HEK293 (cell line): ENCODE data around the gene MAP3K9.

Experiments
- CTCF ChIA-PET: fragments of 350-600 bp; formaldehyde crosslinking; extraction: SDS; loops from one replicate; lab custom pipeline; 2021; ENCODE audit warnings: antibody characterized with exemption; lab: Yijun Ruan, JAX
- POLR2A ChIA-PET: fragments of 300-600 bp; formaldehyde crosslinking; extraction: SDS; loops from one replicate; lab custom pipeline; 2020; ENCODE audit warnings: antibody characterized with exemption, inconsistent platforms; lab: Yijun Ruan, JAX
- H3K27ac ChIP-seq: fragments of 200-500 bp; sonication (Bioruptor generic); 2 replicates; pipeline ENCODE4 v1.5.1; 2014; ENCODE audit warnings: low read depth, low read length, control low read depth, inconsistent platforms; ENCODE audit errors: extremely low read depth
- H3K36me3 ChIP-seq, 2 experiments: fragments of 200-500 bp in 1 of 2; sonication (Bioruptor generic) in 1 of 2; 1 replicate in 1 of 2; 2 replicates in 1 of 2; pipeline ENCODE4 v1.5.1; 2014 to 2017; ENCODE audit warnings: inconsistent platforms in 2 of 2, low read length in 2 of 2; ENCODE audit not compliant: control insufficient read depth in 2 of 2, insufficient read depth in 1 of 2
- H3K4me1 ChIP-seq: fragments of 200-500 bp; sonication (Bioruptor generic); 2 replicates; pipeline ENCODE4 v1.5.1; 2014; ENCODE audit warnings: mild to moderate bottlenecking, low read length, inconsistent platforms; ENCODE audit not compliant: control insufficient read depth, insufficient read depth
- H3K4me3 ChIP-seq: 2 replicates; pipeline ENCODE4 v1.5.1; 2011; ENCODE audit warnings: low read depth, mild to moderate bottlenecking, control low read depth, low read length, moderate library complexity
- H3K9me3 ChIP-seq: fragments of 200-500 bp; sonication (Bioruptor generic); 2 replicates; pipeline ENCODE4 v1.5.1; 2014; ENCODE audit warnings: low read depth, low read length, inconsistent platforms; ENCODE audit not compliant: control insufficient read depth, insufficient read depth
- GLIS1 ChIP-seq: fragments of 450-650 bp; formaldehyde crosslinking; IDR thresholded peaks from 2 replicates; pipeline ENCODE4 v1.5.1; 2016; ENCODE audit warnings: missing biosample characterization, missing genetic modification characterization
- GLIS2 ChIP-seq: fragments of 450-650 bp; formaldehyde crosslinking; IDR thresholded peaks from 2 replicates; pipeline ENCODE4 v1.5.1; 2016; ENCODE audit warnings: missing biosample characterization, missing genetic modification characterization
- KLF17 ChIP-seq: fragments of 450-650 bp; formaldehyde crosslinking; IDR thresholded peaks from 2 replicates; pipeline ENCODE4 v1.5.1; 2016; ENCODE audit warnings: missing biosample characterization, missing genetic modification characterization
- KLF8 ChIP-seq: fragments of 450-650 bp; formaldehyde crosslinking; IDR thresholded peaks from 2 replicates; pipeline ENCODE4 v1.5.1; 2016; ENCODE audit warnings: missing biosample characterization, missing genetic modification characterization
- PRDM4 ChIP-seq: fragments of 450-650 bp; formaldehyde crosslinking; IDR thresholded peaks from 2 replicates; pipeline ENCODE4 v1.5.1; 2017; ENCODE audit warnings: missing biosample characterization, missing genetic modification characterization
- SP3 ChIP-seq: fragments of 450-650 bp; formaldehyde crosslinking; IDR thresholded peaks from 2 replicates; pipeline ENCODE4 v1.5.1; 2016; ENCODE audit warnings: missing biosample characterization, missing genetic modification characterization
- ZBTB48 ChIP-seq: fragments of 450-650 bp; formaldehyde crosslinking; IDR thresholded peaks from 2 replicates; pipeline ENCODE4 v1.5.1; 2016; ENCODE audit warnings: missing biosample characterization, missing genetic modification characterization
- ZFP37 ChIP-seq: fragments of 450-650 bp; formaldehyde crosslinking; IDR thresholded peaks from 2 replicates; pipeline ENCODE4 v1.5.1; 2016; ENCODE audit warnings: missing biosample characterization, missing genetic modification characterization
- ZNF10 ChIP-seq: fragments of 450-650 bp; formaldehyde crosslinking; IDR thresholded peaks from 2 replicates; pipeline ENCODE4 v1.5.1; 2017; ENCODE audit warnings: missing biosample characterization, missing genetic modification characterization
- ZNF114 ChIP-seq: fragments of 450-650 bp; formaldehyde crosslinking; IDR thresholded peaks from 2 replicates; pipeline ENCODE4 v1.5.0; 2017; ENCODE audit warnings: missing biosample characterization, missing genetic modification characterization
- ZNF133 ChIP-seq: fragments of 450-650 bp; formaldehyde crosslinking; IDR thresholded peaks from 2 replicates; pipeline ENCODE4 v1.5.1; 2016; ENCODE audit warnings: missing biosample characterization, missing genetic modification characterization
- ZNF146 ChIP-seq: fragments of 450-650 bp; formaldehyde crosslinking; IDR thresholded peaks from 2 replicates; pipeline ENCODE4 v1.5.1; 2016; ENCODE audit warnings: missing biosample characterization, missing genetic modification characterization
- ZNF174 ChIP-seq: fragments of 450-650 bp; formaldehyde crosslinking; IDR thresholded peaks from 2 replicates; pipeline ENCODE4 v1.5.0; 2017; ENCODE audit warnings: missing biosample characterization, mild to moderate bottlenecking, missing genetic modification characterization
- ZNF292 ChIP-seq: fragments of 450-650 bp; formaldehyde crosslinking; IDR thresholded peaks from 2 replicates; pipeline ENCODE4 v1.5.1; 2016; ENCODE audit warnings: low read depth, missing biosample characterization, missing genetic modification characterization, borderline replicate concordance
- ZNF324 ChIP-seq: fragments of 450-650 bp; formaldehyde crosslinking; IDR thresholded peaks from 2 replicates; pipeline ENCODE4 v1.5.1; 2016; ENCODE audit warnings: missing biosample characterization, missing genetic modification characterization
- ZNF350 ChIP-seq: fragments of 450-650 bp; formaldehyde crosslinking; IDR thresholded peaks from 2 replicates; pipeline ENCODE4 v1.5.0; 2017; ENCODE audit warnings: missing biosample characterization, mild to moderate bottlenecking, missing genetic modification characterization
- ZNF354C ChIP-seq: fragments of 450-650 bp; formaldehyde crosslinking; IDR thresholded peaks from 2 replicates; pipeline ENCODE4 v1.5.1; 2016; ENCODE audit warnings: missing biosample characterization, missing genetic modification characterization, low read depth, borderline replicate concordance
- ZNF530 ChIP-seq: fragments of 450-650 bp; formaldehyde crosslinking; IDR thresholded peaks from 2 replicates; pipeline ENCODE4 v1.5.1; 2016; ENCODE audit warnings: low read depth, missing biosample characterization, missing genetic modification characterization
- ZNF549 ChIP-seq: fragments of 450-650 bp; IDR thresholded peaks from 2 replicates; pipeline ENCODE4 v1.5.1; 2018; ENCODE audit warnings: missing biosample characterization, missing genetic modification characterization, mild to moderate bottlenecking, inconsistent platforms, moderate library complexity
- ZNF596 ChIP-seq: fragments of 450-650 bp; IDR thresholded peaks from 2 replicates; pipeline ENCODE4 v1.5.0; 2018; ENCODE audit warnings: missing biosample characterization, mild to moderate bottlenecking, missing genetic modification characterization, moderate library complexity
- ZNF701 ChIP-seq: fragments of 450-650 bp; formaldehyde crosslinking; IDR thresholded peaks from 2 replicates; pipeline ENCODE4 v1.5.1; 2016; ENCODE audit warnings: missing biosample characterization, missing genetic modification characterization
- ZNF747 ChIP-seq: fragments of 450-650 bp; formaldehyde crosslinking; IDR thresholded peaks from 2 replicates; pipeline ENCODE4 v1.5.1; 2016; ENCODE audit warnings: missing biosample characterization, missing genetic modification characterization
- ZNF843 ChIP-seq: fragments of 450-650 bp; formaldehyde crosslinking; IDR thresholded peaks from 2 replicates; pipeline ENCODE4 v1.5.1; 2016; ENCODE audit warnings: missing biosample characterization, missing genetic modification characterization
- ZSCAN16 ChIP-seq: fragments of 450-650 bp; formaldehyde crosslinking; IDR thresholded peaks from 2 replicates; pipeline ENCODE4 v1.5.1; 2016; ENCODE audit warnings: missing biosample characterization, missing genetic modification characterization
- ZXDB ChIP-seq: fragments of 450-650 bp; formaldehyde crosslinking; IDR thresholded peaks from 2 replicates; pipeline ENCODE4 v1.5.1; 2016; ENCODE audit warnings: missing biosample characterization, missing genetic modification characterization
- TF ChIP-seq, protein P1 (sequence below): fragments of 450-650 bp; formaldehyde crosslinking; IDR thresholded peaks from 2 replicates; pipeline ENCODE4 v1.5.1; 2016; ENCODE audit warnings: missing biosample characterization, missing genetic modification characterization, borderline replicate concordance
- TF ChIP-seq, protein P2 (sequence below): fragments of 450-650 bp; IDR thresholded peaks from 2 replicates; pipeline ENCODE4 v1.5.1; 2018; ENCODE audit warnings: missing biosample characterization, mild to moderate bottlenecking, missing genetic modification characterization

Gene MAP3K9

GRCh38 chr14:70821584-70822529 is 12.5 kb upstream of the MAP3K9 start:
- CTCF ChIA-PET, result interaction anchor here (0.9 to 1.5 kb wide), 3 partner anchors 85 to 150 kb away, joined by 3 to 5 read pairs (median 3); partner anchors contain the start of gene PCNX1
- Histone ChIP-seq H3K27ac (peak overlapping the region; percentile 46; the same call in 1 of the 2 replicates), H3K4me3 (peak overlapping the region; percentile 80), H3K9me3 (no peaks in the 10 kb centered on the region), H3K4me1 (no peaks in the 10 kb centered on the region), H3K36me3 (no peaks in the 10 kb centered on the region)
- POLR2A ChIA-PET, result interaction anchor here (0.7 to 2.2 kb wide), 4 partner anchors 8 to 108 kb away, joined by 3 to 17 read pairs (median 4); partner anchors contain the start of gene MAP3K9
- TF ChIP-seq ZBTB48 (tag by site-specific recombination), result peak; percentile 68
- peak; percentile 88 for TF ChIP-seq ZNF596 (tag by site-specific recombination)
- TF ChIP-seq PRDM4 (tag by site-specific recombination), result 0 out of 2 replicates have a peak, but pooled peaks have one; percentile 21
- TF ChIP-seq ZNF146 (tag by site-specific recombination), result no peak
- TF ChIP-seq ZNF747, result no peak
- TF ChIP-seq GLIS1 (tag by site-specific recombination), result peak; percentile 27; the same call in 1 of the 2 replicates
- no peak for TF ChIP-seq ZSCAN16 (tag by site-specific recombination)
- no peak for TF ChIP-seq ZNF701
- no peak for TF ChIP-seq ZNF292 (tag by site-specific recombination)
- no peak for TF ChIP-seq ZNF114 (tag by site-specific recombination)
- TF ChIP-seq ZNF350 (tag by site-specific recombination), result no peak
- TF ChIP-seq, protein P1, sequence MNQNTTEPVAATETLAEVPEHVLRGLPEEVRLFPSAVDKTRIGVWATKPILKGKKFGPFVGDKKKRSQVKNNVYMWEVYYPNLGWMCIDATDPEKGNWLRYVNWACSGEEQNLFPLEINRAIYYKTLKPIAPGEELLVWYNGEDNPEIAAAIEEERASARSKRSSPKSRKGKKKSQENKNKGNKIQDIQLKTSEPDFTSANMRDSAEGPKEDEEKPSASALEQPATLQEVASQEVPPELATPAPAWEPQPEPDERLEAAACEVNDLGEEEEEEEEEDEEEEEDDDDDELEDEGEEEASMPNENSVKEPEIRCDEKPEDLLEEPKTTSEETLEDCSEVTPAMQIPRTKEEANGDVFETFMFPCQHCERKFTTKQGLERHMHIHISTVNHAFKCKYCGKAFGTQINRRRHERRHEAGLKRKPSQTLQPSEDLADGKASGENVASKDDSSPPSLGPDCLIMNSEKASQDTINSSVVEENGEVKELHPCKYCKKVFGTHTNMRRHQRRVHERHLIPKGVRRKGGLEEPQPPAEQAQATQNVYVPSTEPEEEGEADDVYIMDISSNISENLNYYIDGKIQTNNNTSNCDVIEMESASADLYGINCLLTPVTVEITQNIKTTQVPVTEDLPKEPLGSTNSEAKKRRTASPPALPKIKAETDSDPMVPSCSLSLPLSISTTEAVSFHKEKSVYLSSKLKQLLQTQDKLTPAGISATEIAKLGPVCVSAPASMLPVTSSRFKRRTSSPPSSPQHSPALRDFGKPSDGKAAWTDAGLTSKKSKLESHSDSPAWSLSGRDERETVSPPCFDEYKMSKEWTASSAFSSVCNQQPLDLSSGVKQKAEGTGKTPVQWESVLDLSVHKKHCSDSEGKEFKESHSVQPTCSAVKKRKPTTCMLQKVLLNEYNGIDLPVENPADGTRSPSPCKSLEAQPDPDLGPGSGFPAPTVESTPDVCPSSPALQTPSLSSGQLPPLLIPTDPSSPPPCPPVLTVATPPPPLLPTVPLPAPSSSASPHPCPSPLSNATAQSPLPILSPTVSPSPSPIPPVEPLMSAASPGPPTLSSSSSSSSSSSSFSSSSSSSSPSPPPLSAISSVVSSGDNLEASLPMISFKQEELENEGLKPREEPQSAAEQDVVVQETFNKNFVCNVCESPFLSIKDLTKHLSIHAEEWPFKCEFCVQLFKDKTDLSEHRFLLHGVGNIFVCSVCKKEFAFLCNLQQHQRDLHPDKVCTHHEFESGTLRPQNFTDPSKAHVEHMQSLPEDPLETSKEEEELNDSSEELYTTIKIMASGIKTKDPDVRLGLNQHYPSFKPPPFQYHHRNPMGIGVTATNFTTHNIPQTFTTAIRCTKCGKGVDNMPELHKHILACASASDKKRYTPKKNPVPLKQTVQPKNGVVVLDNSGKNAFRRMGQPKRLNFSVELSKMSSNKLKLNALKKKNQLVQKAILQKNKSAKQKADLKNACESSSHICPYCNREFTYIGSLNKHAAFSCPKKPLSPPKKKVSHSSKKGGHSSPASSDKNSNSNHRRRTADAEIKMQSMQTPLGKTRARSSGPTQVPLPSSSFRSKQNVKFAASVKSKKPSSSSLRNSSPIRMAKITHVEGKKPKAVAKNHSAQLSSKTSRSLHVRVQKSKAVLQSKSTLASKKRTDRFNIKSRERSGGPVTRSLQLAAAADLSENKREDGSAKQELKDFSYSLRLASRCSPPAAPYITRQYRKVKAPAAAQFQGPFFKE (tag by site-specific recombination), result no peak
- no peak for TF ChIP-seq ZNF530 (tag by site-specific recombination)
- TF ChIP-seq KLF17 (tag by site-specific recombination), result peak; percentile 37; the same call in 1 of the 2 replicates
- no peak for TF ChIP-seq ZFP37 (tag by site-specific recombination)
- TF ChIP-seq ZNF133, result no peak
- peak; percentile 51 for TF ChIP-seq KLF8 (tag by site-specific recombination)
- TF ChIP-seq, protein P2, sequence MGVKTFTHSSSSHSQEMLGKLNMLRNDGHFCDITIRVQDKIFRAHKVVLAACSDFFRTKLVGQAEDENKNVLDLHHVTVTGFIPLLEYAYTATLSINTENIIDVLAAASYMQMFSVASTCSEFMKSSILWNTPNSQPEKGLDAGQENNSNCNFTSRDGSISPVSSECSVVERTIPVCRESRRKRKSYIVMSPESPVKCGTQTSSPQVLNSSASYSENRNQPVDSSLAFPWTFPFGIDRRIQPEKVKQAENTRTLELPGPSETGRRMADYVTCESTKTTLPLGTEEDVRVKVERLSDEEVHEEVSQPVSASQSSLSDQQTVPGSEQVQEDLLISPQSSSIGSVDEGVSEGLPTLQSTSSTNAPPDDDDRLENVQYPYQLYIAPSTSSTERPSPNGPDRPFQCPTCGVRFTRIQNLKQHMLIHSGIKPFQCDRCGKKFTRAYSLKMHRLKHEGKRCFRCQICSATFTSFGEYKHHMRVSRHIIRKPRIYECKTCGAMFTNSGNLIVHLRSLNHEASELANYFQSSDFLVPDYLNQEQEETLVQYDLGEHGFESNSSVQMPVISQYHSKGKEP (tag by site-specific recombination), result no peak
- no peak for TF ChIP-seq ZNF843 (tag by site-specific recombination)
- no peak for TF ChIP-seq ZNF174 (tag by site-specific recombination)
- no peak for TF ChIP-seq ZNF549 (tag by site-specific recombination)
- no peak for TF ChIP-seq ZNF354C (tag by site-specific recombination)
- no peak; the same call in 1 of the 2 replicates for TF ChIP-seq SP3 (tag by site-specific recombination)
- no peak; the same call in 1 of the 2 replicates for TF ChIP-seq ZNF324 (tag by site-specific recombination)
- no peak for TF ChIP-seq ZNF10 (tag by site-specific recombination)
- peak; percentile 61; the same call in 1 of the 2 replicates for TF ChIP-seq ZXDB (tag by site-specific recombination)
- TF ChIP-seq GLIS2, result peak; percentile 83
